Hematopoietic multipotent progenitor cell treated with erythropoietin and hydrocortisone succinate and interleukin-3 and kit ligand, for 6 days (in vitro differentiated cells): ENCODE data around the gene RBM15B.

ENCODE experiments used
- DNase-seq: peaks from one replicate; pipeline ENCODE4 v3.0.0-alpha.2; 2015

RBM15B gene

DNA sequence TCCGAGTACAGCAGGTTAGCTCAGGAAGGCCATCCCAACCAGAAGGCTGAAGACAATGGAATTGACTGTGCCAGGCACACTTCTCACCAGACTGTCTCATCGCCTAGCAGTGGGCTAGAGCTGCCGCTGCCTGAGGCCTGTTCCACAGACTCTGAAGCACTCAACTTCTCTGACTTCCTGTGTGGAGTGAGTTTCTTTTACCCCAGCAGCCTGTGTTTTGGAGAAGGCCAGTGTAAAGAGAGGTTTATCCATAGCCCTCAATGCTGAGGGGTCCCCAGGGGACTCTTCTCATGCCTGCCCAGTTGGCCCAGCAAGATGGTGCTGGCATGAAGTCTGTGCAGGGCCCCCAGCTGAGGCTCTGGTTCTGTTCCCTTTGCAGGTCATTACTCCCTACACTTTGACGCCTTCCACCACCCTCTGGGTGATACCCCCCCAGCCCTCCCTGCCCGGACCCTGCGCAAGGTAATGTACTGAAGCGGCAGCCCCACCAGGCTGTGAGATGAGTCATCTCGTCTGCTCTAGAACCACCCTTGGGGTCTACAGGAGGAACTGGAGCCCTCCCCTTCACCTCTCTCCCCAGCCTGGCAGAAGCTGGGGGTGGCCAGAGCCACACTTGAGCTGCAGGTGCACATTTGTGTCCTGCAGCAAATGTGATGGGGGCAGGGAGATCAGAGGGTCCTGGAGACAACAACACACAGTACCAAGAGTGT, 11.2 kb upstream of the RBM15B start:
- DNase-seq = no peak

- DNase-seq = no peak
These were observed 10.3 kb upstream of the RBM15B start for GRCh38 chr3:51380601-51381332.

DNA sequence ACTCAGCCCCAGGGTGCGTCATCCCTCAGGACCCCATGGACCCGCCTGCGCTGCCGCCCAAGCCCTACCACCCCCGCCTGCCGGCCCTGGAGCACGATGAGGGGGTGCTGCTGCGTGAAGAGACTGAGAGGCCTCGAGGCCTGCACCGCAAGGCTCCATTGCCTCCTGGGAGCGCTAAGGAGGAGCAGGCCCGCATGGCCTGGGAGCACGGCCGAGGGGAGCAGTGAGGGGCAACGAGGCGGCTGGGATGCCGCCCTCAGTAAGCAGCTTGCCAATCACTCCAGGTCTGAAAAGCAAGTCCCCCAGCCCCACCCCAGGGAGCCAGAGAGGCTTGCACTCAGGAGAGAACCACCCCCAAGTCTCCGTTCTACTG, 9.8 kb upstream of the RBM15B start:
- no peak for DNase-seq

DNA sequence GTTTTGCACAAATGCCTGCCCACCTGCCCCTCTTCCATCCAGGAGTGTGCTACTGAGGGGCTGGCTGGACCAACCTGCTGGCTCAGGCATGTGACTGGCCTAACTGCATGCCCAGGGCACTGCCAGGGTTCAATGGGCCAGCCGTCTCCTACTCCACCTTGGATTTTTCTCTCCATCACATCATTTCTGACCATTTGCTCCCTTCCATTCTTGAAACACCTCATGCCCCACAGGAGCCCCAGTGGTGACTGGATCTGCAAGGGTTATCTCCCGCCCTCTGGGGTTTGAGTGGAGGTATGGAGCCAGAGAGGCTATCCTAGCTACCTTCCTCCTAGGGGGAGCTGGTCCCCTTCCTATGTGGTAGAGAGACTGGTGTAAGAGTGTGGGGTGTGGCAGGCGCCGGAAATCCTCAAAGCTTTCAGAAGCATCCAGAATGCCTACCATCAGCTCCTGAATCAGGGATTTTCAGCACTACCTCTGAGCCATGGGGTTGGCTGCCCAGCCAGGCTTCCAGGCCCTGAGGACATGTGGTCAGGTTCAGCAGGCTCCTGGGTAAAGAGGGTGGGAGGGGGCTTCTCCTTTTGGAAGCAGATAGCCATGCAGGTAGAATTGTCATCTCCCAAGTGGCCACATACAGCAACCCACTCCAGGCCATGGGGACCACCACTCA, 8.9 kb upstream of the RBM15B start:
- DNase-seq = no peak

DNA sequence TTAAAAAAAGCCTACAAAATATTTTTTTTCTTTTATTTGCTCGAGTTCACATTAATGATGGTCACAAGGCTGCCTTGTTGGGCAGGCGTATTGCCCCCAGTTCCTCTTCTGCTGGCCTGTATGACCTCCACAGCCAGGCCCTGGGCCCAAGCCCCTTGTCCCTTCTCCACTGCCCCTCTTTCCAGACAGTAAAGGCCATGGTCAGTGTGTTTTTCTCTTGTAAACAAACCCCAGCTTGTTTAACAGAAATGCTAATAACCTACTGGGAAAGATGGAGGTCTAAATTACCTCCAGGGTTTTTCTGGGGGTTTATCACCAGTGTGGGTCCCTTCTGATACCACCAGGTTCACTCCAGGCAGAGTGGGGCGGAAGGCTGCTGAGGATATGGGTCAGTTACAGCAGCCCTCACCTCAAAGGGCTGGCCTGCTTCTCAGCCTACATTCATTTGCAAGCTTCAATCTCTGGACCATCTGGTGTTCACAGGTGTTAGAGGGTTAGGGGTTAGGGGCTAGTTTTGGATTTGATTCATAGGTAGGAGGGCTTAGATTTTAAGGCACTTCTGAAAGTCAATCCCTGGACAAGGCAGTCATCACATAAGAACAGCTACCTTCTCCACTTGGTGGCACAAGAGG, 8.0 kb upstream of the RBM15B start:
- no peak for DNase-seq

DNA sequence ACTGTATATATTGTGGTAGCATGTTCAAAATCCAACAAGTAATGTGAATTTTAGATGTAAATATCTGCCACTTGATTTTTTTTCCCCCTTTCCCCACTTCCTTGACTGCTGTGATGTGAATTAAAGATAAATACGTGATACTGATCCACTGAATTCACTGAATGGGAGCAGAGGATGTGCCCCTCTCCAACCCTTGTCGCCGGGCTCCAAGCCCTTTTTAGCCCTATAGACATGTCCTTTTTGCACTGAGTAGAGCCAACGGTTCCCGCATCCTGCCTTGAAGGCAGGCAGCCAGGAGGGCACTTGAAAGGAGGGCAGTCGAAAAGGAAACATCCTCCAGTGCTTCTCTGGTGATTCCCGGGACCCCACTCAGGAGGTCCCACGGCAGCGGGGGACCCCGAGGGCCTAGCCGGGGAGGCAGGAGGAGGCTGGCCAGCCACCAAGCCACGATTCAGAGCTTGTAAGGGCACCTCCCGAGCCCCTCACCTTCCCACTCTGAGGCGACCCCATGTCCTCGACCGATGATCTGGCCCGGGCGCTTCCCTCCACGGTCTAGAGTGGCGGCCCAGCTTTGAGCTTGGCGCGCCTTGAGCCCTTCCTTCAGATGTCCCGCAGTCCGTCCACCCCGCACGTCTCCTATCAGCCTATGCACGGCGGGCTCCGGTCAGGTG, 6.9 kb upstream of the RBM15B start:
- DNase-seq = peak; percentile 58

GRCh38 chr3:51384726-51385473, 6.2 kb upstream of the RBM15B start, which contains the start of gene MANF:
Gene MANF, plus strand, starts transcription at chr3:51385291. Its CDS starts 52 bp downstream, at chr3:51385343.
- peak; percentile 98 for DNase-seq

DNA sequence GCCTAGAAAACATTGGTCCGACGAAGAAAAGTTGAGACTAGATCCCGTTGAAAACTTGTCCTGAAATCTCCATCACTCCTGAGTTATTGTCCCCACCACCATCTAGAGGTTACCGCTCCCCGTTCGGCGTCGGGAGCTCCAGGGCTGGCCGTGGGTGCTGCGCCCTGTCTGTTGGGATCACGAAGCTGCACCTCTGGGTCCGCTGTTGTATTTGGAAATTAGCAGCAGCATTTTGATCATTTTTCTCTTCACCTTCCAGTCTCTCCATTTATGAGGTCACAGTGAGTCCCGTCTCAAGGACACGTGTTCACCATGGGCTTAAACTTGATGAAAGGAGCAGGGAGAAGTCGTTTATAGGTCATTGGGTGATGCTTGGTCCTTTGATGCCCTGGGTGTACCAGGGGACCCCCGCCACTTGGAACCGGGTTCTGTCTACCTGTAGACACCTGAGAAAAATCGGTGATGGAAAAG, 5.4 kb upstream of the RBM15B start:
- no peak for DNase-seq

GRCh38 chr3:51386159-51386851, 4.8 kb upstream of the RBM15B start:
- peak; percentile 46 for DNase-seq

DNA sequence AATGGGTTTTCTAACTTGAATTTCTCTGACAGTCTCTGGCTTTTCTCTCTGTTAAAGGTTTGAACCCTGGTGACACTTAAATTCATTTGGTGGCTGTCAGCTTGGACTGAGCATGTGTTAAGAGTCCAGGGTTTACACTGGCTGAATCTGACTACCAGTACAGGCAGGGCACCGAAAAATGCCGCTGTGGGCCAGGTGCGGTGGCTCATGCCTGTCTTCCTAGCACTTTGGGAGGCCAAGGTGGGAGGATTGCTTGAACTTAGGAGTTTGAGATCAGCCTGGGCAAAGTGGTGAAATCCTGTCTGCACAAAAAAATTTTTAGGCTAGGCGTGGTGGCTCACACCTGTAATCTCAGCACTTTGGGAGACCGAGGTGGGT, 4.2 kb upstream of the RBM15B start:
- DNase-seq = no peak

DNA sequence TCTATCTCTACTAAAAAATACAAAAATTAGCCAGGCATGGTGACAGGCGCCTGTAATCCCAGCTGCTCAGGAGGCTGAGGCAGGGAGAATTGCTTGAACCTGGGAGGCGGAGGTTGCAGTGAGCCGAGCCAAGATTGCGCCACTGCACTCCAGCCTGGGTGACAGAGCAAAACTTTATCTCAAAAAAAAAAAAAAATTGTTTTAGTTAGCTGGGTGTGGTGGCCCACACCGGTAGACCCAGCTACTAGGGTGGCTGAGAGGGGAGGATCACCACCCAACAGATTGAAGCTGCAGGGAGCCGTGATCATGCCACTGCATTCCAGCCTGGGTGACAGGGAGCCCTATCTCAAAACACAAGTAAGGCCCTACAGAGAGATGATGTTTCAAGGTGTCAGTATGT, 3.8 kb upstream of the RBM15B start:
- DNase-seq = peak; percentile 73

DNA sequence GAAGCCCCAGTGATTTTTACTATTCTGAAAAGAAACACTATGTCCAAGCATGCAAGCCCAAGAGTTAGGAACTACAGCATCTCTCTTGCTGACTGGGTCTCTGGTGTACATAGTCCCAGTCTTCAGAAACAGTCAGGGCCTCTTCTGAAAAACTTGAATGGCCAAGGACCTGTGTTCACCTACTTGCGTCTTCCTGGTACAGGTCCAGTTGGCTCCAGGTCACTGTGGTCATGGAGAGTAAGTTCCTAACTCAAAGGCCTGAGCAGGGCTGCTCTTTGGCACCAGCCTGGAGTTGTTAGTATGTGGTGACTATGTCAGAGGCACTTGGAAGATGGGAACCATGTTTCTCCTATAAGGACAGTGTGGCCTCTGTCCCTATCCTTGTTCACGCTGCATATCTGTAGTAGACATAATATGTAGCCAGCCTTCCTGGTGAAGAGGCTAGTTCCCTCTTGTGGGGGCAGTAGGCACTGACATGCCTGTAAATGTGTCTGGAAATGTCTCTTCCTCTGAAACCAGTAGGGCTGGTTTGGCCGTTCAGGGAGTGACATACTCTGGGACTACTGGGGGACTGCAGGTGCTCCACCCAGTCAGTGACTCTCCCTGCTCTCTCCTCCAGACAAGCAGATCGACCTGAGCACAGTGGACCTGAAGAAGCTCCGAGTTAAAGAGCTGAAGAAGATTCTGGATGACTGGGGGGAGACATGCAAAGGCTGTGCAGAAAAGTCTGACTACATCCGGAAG, 2.6 kb upstream of the RBM15B start:
- DNase-seq = peak; percentile 68

GRCh38 chr3:51389423-51390183, 1.5 kb upstream of the RBM15B start:
- peak; percentile 83 for DNase-seq

DNA sequence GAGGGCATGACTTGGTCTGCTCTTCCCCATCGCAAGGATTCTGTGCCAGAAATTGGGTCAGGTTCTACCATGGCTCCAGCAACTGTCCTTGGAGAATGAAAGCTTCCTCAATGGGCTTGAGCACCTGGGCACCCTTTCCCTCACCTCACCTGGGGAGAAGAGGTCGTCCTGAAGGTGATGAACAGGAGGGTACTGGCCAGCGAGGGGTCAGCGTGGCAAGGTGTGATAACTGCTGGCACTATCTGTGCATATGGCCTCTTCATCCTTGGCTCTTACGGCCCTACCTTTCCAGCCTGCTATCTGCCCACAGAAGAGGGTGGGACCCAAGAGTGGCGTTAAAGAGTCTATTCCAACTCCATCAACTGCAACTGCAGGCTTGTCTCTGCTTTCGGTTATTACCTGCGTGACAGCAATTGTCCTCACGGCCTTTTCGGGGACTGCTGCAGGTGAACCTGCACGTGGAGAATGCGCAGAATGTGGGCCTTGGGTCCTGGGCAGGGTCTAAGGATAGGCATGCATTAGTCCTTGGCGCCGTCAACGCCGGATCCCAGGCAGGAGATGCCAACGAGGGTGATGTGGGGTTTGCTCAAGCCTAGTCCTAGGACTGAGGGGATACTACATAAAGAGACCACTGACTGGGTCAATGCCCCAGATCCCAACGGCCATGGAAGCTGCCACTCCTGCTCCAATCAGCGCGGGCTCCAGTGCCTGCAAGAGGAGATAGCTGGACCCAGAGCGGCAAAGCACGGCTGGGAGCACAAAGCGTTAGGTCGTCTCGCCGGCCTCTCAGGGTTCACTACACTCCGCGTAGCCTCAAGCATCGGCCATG, 625 bp upstream of the RBM15B start:
- no peak for DNase-seq

- DNase-seq = peak; percentile 41
These were observed 675 bp downstream of the RBM15B start for GRCh38 chr3:51391566-51392354.

DNA sequence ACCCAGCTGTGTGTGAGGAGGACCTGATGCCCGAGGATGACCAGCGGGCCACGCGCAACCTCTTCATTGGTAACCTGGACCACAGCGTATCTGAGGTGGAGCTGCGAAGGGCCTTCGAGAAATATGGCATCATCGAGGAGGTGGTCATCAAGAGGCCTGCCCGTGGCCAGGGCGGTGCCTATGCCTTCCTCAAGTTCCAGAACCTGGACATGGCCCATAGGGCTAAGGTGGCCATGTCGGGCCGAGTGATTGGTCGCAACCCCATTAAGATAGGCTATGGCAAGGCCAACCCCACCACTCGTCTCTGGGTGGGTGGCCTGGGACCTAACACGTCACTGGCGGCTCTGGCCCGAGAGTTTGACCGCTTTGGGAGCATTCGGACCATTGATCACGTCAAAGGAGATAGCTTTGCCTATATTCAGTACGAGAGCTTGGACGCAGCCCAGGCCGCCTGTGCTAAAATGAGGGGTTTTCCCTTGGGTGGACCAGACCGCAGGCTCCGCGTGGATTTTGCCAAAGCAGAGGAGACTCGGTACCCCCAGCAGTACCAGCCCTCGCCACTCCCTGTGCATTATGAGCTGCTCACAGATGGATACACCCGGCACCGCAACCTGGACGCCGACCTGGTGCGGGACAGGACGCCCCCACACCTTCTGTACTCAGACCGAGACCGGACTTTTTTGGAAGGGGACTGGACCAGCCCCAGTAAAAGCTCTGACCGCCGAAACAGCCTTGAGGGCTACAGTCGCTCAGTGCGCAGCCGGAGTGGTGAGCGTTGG, 1.5 kb downstream of the RBM15B start:
- DNase-seq = no peak

GRCh38 chr3:51393134-51393495, 2.0 kb downstream of the RBM15B start:
- no peak for DNase-seq
